ENCODE data around the gene GTF2F2.
"Not testable (repeated sequence)": the region's sequence is repeated elsewhere in the genome, so short reads cannot be mapped to it uniquely, and the experiment has no call there.

Gene GTF2F2

DNA sequence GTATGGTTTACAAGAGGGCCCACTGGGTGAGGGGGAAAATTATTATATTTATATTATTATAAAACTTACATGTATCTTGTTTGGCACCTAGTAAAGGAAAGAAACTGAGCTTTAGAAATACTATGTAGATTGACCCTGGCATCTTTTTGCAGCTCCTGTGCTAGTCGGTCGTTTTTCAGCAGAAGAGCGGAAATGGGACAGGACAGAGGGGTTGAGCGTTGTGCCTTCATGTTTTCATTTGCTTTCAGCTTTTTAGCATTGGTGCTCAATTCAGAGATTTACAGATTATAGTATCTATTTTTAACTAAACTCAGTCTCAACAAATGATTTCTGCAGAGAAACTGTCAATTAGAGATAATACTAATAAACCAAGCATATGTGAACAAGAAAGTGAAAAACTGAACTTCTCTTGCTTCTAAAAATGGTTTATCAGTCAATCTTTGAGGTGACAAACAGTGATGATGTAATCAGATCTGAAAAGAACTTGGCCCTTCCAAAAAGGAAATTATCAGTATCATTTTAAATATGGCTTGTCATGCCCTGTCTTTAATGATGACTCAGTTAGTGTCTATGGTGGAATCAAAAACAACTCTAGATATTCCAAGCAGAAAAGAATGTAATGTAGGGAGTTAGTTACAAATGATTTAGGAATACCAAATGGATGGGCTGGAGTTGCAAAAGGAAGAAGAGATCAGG lies 137.5 kb downstream of the GTF2F2 start:
- FAIRE-seq: no peak

DNA sequence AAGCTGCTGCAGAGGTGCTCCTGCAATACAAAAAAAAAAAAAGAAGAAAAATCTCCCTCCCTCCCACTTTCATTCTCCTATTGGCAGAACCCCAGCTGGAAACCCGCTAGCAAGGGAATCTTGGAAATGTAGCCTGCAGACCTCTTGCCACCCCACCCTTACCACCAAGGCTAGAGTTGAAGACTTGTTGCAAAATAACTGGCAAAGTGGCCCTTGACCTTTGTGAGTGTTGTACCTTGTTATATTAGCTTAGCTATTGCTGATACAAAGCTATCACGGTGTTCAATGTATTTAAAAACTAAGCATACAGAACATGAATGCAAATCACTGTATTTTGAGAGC lies 138.0 kb downstream of the GTF2F2 start:
- FAIRE-seq: no peak

DNA sequence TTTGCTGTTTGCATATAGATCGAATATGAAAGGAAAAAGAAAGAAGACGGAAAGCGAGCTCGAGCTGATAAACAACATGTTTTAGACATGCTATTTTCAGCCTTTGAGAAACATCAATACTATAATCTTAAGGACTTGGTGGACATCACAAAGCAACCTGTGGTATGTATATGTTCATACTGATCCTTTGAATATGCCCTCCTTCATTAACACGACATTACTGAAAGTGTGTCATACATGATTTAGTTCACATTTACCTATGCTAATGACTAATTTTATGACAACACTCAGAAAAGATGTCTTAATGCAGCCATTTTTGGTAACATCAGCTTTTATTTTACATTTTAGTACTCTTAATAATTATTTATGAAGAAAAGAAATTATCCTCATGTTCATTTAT lies 146.9 kb downstream of the GTF2F2 start:
- FAIRE-seq: no peak

DNA sequence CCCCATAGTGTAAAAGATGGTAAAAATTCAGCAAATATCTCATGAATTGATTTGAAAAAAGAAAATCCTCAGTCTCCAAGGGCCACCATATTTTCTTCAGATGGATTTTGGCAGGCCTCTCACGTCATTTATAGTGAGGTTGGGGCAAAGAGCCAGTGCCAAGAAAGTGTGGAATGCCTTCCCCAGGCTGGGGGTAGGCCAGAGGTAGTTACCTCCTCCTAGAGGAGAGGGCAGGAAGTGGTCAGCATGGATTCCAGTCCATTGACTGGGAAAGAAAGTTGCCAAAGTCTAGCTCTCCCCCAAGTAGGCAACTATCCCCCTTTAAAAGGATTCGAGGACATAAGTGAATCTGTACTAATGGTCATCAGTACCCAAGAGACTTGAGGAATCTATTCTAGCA lies 148.9 kb downstream of the GTF2F2 start:
- FAIRE-seq: no peak

DNA sequence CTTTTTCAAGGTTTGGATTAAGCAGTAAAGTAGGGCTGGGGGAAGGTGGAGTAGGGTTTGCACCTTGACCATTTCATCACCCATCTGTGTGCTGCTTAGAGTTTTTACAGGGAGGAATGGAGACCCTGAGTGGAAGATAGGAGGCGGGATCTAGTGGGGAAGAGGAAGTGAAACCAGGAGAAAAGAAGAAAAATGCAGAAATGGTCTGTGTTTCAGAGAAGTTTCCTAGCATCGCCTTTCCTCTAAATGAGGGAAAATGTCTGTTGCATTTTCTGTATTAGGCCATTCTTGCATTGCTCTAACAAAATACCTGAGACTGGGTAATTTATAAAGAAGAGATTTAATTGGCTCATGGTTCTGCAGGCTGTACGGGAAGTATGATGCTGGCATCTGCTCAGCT lies 156.6 kb downstream of the GTF2F2 start:
- no peak for FAIRE-seq

DNA sequence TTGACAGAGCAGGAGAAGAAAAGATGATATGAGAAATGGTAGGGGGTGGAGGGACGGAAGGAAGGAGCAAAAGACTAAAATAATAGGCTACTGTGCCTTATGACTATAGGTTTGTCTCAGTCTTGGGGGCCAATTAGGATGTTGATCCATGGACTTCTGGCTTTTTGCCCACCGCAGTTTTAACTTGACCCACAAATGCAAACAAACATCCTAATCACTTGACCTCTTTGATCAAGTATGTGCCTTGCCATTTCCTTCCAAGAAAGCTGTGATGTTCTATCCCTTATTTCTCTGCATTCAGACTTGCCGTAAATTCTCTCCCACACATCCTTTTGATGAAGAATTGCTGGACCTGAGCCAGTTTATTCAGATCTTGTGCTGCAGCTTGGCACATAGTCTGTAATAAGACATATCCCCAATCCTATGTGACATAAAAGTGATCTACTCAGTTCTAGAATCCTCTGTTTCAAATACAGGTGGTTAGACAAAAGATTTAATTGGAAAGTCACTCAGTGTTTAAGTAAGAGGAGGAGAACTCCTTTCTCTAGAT lies 157.9 kb downstream of the GTF2F2 start:
- FAIRE-seq: no peak

DNA sequence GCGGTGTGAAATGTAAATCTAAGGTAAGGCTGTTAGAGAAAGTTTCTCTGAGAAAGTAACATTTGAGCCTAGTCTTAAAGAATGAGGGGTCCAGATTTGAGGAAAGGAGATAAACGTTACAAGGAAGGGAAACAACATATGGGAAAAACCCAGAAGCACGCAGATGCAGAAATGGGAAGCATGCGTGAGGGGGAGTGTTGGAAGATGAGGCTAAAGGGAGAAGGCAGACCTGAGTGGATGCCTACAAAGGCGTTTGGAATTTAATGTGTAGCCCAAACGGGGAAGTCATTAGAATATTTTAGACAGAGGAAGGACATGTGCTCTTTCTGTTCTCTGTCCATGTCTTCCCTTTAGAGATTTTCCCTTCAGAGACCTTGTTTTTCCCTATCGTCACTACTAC lies 159.7 kb downstream of the GTF2F2 start:
- no peak for FAIRE-seq

DNA sequence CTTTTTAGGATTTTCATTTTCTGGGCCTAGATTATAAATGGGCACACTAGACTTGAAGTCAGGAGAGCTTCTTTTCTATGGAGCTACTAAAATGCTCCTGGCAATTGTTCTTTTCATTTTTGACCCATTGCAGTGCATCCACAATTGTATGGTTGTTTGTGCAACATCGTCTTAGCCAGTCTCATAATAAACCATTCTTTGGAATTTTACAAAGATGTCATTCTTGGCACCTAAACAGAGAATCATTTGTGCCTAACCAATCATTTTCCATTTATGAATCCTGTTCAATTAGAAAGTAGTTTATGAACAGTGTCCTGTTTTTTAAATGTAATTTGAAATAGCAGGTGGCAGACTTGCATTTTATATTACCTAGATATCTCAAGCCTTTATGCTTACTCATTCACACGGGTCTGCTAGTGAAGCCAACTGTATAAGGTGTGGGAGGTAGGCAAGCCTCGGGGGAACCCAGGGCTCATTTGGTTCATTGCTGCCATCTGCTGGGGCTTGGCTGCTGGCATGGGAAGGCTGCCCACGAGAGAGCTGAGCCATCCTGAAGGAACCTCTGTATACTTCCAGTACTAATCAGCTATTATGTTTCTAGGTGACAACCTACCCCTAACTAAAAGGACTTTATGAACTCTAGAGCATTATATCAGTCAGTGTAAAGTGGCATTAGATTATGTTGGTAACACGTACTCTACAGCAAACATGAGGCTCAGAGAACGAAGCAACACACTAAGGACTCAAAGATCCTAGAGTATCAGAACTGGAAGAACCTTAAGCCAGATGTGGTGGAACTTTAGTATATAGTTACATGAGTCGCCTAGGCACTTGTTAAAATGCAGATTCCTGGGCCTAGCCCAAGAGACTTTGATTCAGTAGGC lies 160.7 kb downstream of the GTF2F2 start:
- FAIRE-seq: no peak

DNA sequence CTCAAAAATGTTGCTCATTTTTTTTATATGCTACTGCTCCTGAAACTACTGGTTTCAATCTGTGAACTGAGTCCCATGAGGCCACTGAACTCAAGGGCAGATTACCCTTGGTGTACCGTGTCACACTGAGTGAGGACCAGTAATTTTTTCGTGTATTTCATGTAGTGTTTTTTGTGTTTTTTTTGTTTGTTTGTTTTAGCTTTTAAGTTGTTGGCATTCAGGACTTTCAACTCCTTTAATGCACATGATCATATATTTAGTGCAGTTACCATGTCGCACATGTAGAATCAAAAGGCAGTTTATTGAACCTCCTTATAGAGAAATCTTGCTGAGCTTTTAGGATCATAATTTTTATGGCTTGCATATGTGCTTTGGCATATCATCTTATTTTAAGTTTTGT lies 162.7 kb downstream of the GTF2F2 start:
- no peak for FAIRE-seq

DNA sequence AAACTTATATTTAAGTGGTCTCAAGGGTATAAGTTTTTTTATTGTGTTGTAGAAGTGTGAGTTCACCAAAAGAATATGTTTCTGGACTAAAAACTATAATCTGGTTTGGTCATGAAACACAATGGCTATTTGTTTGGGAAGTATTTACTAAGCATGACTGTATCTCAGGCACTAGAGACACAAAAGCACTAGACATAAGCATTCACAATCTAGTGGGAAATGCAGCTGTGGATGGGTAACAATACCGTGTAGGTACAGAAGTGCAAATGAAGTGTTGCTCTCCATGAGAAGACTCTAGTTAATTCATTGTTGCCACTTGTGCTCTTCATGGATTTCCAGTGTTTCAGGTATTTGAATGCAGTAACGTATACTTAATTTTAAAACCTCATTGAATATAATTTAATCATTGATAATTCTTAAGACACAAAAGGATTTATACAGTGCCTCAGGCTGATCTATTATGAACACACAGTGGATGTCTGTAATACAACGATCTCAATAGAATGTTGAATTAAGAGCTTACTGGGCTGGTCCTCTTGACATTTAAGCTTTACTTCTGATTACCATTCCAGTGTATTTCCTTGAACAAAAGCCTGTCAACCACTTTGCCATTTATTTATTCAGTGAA lies 169.7 kb downstream of the GTF2F2 start:
- no peak for FAIRE-seq

DNA sequence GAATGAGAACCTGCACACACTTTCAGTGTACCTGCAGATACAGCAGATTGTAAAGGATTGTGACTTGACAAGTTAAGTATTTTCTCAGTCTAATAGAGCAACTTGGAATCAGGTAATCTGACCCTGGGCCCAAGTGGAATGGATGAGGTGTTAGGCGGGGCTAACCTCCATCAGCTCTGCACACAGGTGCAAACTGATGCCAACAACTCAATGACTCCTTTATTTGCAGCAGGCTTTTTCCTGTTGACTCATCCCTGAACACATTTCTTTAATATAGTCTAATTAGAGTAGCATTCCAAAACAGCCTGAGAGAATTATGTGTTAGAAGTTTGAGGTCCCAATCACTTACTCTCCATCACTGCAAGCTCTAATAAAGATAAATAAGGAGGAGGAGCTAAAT lies 171.9 kb downstream of the GTF2F2 start:
- no peak for FAIRE-seq

DNA sequence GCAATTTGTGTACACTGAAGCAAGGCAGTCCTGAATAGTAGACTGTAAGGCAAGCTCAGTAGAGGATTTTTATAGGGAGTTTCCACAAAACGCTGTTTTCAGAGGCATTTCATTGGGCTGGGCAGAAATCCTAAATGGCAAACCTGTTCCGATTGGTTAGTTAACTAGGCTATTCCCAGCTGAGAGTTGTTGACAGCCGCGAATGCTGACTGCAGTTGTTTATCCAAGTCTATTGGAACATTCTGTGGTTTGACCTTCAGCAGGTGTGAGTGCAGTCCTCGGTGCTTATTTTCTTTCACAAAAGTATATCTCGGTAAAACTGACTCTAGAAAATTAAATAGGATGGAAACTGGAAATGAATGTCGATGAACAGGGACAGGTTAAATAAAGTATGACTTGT lies 175.2 kb downstream of the GTF2F2 start:
- no peak for FAIRE-seq

DNA sequence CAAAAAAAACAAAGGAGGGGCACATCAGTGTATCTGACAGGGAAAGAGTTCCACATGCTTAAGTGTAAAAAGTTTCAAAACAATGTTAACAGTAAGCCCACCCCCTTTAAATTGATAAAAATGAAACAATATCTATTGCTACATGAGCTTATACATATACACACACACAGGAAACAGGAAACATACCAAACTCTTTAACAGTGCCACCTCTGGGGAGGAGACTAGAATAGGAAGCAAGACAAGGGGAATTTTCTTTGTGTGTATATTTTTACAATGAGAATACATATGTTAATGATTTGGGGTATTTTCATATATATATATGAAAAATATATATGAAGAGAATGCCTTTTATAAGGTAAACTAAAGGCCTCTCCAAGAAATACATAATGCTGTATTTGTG lies 175.9 kb downstream of the GTF2F2 start:
- no peak for FAIRE-seq

DNA sequence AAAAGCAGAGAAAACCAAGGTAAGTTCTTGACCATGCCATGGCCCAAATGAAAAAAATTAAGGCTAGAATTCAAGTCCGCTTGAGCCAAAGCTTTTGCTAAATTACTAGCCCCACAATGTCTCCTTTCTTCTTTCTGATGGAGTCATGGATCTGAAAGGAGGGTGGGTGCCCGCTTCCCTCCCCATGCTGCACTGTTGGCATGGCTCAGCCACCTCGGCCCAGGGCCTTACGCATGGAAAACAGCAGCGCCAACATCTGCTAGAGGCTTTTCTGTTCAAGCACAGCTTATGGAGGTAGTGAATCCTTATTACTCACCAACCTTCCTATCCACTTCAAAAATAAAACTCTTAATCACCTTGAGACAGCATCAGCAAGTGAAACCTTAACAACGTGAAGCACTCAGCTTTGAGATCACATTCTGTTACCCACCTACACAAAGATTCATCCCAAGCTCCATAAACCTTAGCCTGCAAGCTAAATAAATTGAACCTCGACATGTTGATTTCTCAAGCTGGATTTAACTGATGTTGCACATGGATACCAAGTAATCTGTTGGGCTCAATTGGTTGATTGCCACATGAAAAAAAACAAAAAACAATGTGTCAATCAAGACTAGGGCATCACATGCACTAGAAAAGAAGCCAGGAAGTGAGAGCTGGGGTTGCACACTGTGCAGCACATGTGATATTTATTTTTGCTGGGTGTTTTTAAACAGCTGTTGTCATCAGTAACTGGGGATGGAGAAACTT lies 177.3 kb downstream of the GTF2F2 start:
- no peak for FAIRE-seq

DNA sequence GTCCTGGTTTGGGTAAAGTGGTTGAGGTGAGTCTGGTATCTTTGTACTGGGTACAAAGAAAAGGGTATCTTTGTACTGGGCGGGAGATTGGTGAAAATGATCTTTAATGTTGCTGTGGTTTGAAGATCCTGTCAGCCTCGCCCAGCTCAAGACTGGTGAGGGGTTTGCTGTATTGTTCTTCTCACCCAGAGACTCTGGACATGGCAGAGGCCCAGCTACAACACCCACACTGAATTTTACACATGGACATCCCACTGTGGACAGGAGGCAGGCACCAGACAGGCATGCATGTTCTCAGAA lies 177.8 kb downstream of the GTF2F2 start:
- no peak for FAIRE-seq

DNA sequence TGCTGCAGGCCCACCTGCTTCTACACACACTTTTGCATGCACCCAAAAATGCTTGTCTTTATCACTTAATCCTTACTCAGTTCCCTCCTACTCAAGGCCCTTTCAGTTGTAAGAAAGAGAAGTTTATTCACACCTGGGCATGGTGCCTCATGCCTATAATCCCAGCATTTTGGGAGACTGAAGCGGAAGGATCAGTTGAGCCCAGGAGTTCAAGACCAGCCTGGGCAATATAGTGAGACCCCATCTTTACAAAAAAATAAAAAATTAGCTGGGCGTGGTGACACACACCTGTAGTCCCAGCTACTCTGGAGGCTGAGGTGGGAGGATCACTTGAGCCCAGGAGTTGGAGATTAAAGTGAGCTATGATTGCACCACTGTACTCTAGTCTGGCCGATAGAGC lies 178.2 kb downstream of the GTF2F2 start:
- not testable (repeated sequence) for FAIRE-seq

DNA sequence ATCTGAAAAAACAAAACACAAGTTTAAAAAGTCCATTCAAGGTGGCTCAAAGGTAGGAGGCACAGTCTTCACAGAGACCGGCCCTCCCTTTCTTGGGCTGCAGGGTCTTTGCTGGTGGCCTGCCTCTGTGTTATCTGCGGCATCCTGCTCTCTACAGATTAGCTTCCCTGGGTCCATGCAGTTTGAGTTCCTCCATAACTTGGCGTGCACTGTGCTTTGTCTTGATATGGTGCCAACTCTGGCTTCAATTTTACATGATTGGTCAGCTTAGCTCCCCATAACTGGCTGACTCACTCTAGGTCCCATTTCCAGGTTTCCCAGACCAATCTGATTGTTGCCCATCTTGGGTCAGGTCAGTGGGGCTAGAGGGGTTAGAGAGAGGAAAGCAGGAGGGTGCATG lies 178.9 kb downstream of the GTF2F2 start:
- FAIRE-seq: no peak

DNA sequence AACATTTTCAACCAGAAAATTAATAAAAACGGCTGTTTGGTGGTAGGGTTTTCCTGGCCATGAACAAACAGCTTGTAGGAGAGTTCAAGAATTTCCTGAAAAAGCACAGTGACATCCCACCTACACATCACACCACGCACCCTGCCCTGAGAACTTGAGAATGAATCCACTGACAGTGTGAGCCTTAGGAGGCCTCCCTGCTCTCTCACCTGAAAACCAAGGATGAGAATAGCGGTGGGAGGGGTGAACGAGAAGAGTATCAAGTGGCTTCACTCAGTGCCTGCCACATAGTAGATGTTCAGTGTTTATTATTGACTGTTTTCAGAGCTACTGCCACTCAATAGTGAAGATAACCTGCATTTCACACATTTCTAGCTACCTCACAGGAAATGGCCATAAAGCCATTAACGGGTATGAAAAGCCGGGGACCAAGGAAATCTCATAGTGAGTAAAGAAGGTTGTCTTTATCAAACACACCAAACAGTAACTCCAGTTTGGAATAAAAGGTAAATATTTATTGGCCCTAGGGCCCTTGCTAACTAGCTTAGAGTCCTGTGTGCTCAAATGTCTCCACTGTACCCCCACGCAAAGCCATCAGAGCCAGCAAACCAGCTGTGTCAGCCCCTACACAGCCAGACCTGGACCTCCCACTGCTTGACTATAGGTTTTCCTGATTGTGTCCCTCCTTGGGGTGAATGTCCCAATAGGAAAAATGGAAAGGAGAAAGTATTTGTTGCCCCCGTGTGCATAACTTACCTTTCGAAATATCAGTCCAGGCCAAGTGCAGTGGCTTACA lies 180.1 kb downstream of the GTF2F2 start:
- no peak for FAIRE-seq

DNA sequence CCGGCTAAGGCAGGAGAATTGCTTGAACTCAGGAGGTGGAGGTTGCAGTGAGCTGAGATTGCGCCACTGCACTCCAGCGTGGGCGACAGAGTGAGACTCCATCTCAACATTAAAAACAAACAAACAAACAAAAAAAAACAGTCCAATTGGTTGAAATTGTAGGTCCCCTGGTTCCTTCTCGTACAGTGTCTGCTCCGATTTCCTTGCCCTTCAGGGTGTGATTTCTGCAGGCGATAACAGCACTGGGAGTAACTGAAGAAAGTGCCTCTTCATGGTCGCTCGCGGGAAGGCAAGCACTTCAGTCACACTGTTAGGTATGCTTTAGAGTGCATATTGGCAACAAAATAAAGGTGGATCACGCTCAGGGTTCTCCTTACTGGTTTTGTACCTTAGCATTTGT lies 181.0 kb downstream of the GTF2F2 start:
- no peak for FAIRE-seq

DNA sequence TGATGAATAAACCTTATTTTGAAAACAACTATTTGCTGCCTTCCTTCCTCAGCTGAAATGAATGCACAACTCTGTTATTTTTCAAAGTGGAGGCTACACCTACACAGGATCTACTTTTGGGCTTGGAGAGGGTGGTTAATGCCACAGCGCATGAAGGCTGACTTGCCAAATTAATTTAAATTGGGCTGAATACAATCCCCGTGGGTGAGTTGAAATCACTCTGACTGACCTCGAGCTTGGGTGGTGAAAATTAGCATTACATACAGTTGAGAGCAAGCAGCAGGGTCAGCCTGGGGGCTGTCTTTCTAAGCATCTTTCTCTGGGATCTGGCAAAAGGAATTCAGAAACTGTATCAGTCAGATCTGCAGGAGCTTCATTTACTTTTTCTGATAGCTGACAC lies 182.2 kb downstream of the GTF2F2 start:
- FAIRE-seq: no peak

DNA sequence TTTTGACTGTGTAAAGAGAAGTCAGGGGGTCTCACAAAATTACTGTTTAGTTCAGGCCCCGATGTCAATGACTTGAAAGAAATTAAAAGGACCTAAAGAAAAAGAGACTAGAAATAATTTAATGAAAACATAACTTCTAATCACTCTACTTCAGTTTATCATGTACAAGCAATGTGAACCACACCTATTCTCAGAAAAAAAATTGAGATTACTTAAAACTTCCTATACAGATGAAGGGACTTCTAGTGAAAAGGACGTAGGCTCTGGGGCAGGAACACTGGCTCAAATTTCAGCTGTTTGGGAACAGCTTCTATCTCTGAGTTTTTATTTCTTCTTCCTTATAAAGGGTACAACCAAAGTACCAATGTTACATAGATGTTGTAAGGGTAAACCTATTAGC lies 182.7 kb downstream of the GTF2F2 start:
- no peak for FAIRE-seq

DNA sequence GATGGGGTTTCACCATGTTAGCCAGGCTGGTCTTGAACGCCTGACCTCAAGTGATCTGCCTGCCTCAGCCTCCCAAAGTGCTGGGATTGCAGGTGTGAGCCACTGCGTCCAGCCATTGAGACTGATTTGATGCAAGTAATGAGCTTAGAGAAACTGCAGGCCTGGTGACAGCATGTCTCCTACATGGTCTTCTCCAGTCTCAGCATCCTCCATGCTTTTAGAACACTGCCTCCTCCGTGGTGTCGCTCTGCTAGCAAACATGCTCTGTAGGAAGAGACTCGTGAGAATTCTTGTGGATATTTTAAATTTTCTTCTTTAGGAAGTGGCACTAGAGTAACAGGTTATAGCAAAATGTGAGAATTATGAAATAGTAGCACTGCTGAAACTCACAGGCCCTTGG lies 183.6 kb downstream of the GTF2F2 start:
- FAIRE-seq: no peak
